ENCODE measurements around the gene MAP1B.

DNA sequence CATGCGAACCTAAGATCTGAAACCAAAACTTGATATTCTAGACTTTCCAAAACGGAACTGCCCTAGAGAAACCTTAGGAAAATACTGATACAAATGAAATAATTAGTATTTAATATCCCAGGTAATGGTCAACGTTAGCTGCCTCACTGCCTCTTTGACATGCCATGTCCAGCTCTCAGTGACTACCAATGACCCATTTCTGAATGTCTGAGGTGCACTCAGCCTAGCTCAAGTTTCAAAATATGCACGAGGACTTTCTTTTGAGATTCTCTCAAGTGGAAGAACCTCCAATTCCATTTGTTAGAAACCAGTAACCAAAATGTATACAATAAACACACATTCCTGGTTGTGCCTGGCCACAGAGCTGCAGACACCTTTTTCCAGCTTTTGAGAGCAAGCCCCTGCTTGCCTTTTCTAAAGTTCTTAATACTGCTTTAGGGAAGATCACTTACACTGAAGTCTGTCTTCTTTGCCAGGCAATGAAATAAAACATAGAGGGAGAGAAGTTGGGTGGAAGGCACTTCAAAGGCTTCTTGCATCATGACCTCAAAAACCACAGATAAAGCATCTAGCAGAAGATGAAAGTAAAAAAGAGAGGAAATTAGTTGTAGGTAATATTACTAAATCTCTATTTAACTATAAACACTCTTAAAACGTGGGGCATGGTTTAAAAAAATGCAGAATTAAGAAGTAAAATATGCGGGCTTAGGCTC is 124.9 kb downstream of the MAP1B start:
- TF ChIP-seq EP300 (conservative IDR thresholded peaks at IDR 0.05; ENCODE audit: poor library complexity, severe bottlenecking): no peak
- TF ChIP-seq CTCF (IDR thresholded peaks at IDR 0.05; ENCODE audit: poor library complexity, severe bottlenecking): no peak
- TF ChIP-seq POLR2AphosphoS5 (IDR thresholded peaks at IDR 0.05): no peak
- TF ChIP-seq REST (IDR thresholded peaks at IDR 0.05; ENCODE audit: borderline replicate concordance): no peak
- TF ChIP-seq EZH2 (IDR thresholded peaks at IDR 0.05; ENCODE audit: borderline replicate concordance, insufficient read depth, low read length, poor library complexity, severe bottlenecking): no peak
- TF ChIP-seq SMC3 (conservative IDR thresholded peaks at IDR 0.05; ENCODE audit: poor library complexity): no peak
